Measurements from ENCODE around the gene MUTYH.

DNA sequence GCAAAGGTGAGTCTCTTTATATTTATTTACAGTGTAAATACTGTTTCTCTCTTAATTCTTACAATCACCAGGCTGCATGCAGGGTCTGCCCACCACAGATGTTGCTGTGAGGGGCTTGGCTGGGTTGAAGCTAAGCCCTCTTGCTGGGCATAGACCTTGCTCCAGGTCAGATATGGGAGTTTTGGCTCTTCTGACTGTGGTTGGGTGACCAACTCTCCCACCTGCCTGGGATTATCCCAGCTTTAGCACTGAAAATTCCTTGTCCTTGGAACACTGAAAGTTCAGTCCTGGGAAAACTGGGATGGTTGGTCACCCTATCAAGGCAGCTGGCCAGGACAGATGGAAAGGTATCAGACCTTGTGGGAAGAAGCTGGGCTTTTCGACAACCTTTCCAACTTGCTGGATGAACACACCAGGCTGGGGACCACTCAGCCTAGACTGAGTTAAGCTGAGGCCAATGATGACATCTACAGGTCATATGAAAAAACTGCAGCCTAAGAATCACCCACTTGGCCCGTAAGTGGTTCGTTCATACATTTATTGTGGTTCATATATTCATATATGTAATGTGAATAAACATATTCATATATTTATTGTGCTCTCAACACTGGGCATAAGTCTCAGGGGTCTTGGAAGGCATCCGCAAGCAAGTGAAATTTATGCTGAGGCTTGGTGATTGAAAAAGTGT lies 40.1 kb downstream of the MUTYH start:
- TF ChIP-seq TAF1 (IDR thresholded peaks at IDR 0.05; ENCODE audit: low read depth, low read length) (no peak), JUND (IDR thresholded peaks at IDR 0.05; ENCODE audit: low read length) (no peak), HDAC6 (IDR thresholded peaks at IDR 0.05; ENCODE audit: low read depth, low read length) (no peak), USF2 (IDR thresholded peaks at IDR 0.05; ENCODE audit: low read length) (no peak), MAFK (IDR thresholded peaks at IDR 0.05; ENCODE audit: low read depth, low read length) (no peak), CTCF (IDR thresholded peaks at IDR 0.05; ENCODE audit: control extremely low read depth in 1 of 3, insufficient read depth in 1 of 3, low read depth in 1 of 3, low read length in 3 of 3) (peak; percentile 12 to 85 (median 76)), SP2 (IDR thresholded peaks at IDR 0.05; ENCODE audit: low read length) (no peak), TCF12 (IDR thresholded peaks at IDR 0.05; ENCODE audit: low read depth, low read length) (no peak), RAD21 (IDR thresholded peaks at IDR 0.05 in 1 of 2, conservative IDR thresholded peaks at IDR 0.05 in 1 of 2; ENCODE audit: low read depth in 2 of 2, low read length in 2 of 2) (peak; percentile 93 to 95), RXRA (IDR thresholded peaks at IDR 0.05; ENCODE audit: insufficient read depth, low read depth, low read length) (no peak), EZH2 (IDR thresholded peaks at IDR 0.05; ENCODE audit: low read depth, low read length, severe bottlenecking) (no peak)
